Measurements from ENCODE around the gene PERM1.

PERM1 gene

DNA sequence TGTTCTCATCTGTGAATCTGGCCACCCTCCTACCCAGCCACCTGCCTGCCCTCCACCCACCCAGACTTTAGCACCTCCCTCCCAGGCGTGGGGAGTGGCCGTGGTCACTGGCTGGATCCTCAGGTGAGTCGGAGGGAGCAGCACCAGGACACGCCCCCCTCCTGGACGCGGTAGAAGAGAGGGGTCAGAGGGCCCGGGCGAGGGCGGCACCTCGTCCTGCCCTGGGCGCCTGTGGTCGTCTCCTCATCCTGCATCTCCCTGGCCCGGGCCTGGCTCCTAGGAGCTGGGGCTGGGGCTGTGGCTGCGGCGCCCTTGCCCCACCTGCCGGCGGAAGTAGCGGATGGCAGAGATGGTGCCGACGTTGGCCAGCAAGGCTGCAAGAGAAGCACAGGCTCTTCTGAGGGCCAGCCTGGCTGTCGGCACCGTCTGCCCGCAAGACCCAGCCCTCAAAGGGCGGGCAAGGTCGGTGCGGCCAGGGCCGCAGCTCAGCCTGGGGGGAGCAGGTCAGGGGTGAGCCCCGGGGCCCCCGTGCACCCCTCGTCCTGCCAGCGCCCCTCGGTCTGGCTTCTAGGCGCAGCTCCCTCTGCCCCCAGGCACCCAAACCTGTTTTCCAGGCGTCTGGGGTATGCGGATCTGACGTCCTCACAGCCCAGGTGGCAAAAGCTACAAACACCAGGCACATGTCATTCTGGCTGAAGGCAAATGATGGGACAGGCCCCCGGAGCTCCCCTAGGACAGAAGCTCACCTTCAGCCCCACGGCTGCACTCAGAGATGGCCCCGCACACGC, 5.8 kb downstream of the PERM1 start:
- DNase-seq = no peak

GRCh38 chr1:975365-975764, 6.5 kb downstream of the PERM1 start:
- DNase-seq = no peak

DNA sequence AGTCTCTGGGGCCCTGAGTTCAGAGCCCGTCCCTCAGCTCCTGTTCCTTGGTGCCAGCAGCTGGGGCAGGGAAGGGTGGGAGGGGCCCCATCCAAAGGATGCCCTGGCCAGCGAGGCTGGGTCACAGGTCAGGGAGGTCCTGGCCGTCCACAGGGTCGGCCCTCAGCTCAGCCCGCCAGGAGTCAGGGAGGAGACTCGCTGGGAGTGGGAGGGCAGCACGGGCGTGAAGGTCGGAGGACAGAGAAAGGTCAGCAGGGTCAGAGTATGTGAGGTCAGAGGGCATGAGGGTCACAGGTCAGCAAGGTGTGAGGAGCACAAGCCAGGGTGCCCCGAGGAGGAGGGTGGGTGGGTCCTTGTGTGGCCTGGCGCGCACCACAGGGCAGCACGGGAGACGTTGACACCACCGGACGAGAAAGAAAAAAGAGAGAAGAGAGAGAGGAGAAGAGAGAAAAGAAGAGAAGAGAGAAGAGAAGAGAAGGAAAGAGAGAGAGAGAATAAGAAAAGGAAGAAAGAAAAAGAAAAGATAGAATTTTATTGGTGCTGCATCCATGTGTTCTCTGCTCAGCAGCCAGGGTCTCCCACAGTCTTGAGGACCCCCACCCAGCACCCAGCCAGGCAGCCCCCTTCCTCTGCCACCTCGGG, 7.1 kb downstream of the PERM1 start:
- no peak for DNase-seq

DNA sequence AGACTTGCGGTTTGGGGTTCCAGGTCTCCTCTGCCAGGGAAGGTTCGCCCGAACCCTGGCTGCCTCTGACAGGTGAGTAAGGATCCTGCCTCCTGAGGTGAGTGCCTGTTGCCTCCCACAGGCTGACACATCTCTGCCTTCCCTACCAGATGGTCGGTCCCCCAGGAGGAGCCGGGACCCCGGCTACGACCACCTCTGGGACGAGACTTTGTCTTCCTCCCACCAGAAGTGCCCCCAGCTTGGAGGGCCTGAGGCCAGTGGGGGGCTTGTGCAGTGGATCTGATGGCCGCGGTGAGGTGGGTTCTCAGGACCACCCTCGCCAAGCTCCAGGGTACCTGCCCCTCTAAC, 7.6 kb downstream of the PERM1 start:
- DNase-seq = no peak

DNA sequence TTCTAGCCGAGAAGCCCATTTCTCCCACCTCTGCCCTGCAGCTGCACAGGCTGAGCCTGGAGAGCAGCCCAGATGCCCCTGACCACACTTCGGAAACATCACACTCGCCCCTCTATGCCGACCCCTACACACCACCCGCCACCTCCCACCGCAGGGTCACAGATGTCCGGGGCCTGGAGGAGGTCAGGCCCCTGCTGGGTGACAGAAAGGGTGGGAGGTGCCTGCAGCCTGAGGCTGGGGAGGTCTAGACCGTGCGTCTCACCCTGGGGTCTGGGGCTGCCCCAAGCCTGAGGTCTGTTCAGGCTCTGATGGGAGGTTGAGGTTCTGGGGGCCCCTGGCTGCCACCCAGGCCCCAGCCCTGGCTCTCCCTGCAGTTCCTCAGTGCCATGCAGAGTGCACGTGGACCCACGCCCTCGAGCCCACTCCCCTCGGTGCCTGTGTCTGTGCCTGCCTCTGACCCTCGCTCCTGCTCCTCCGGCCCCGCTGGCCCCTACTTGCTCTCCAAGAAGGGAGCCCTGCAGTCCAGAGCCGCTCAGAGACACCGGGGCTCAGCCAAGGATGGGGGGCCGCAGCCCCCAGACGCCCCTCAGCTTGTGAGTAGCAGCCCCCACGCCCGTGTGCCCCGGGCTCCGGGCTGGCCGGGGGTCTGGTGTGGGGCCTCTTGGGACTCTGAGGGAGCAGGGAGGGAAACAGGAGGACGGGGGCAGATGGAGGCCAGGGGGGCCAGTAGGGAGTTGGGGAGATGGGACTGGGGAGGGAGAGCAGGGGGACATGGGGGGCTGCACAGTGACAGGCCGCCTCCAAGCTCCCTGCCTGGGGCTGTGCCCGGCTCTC, 8.2 kb downstream of the PERM1 start:
- no peak for DNase-seq

GRCh38 chr1:972726-973458, 9.0 kb downstream of the PERM1 start:
- no peak for DNase-seq

DNA sequence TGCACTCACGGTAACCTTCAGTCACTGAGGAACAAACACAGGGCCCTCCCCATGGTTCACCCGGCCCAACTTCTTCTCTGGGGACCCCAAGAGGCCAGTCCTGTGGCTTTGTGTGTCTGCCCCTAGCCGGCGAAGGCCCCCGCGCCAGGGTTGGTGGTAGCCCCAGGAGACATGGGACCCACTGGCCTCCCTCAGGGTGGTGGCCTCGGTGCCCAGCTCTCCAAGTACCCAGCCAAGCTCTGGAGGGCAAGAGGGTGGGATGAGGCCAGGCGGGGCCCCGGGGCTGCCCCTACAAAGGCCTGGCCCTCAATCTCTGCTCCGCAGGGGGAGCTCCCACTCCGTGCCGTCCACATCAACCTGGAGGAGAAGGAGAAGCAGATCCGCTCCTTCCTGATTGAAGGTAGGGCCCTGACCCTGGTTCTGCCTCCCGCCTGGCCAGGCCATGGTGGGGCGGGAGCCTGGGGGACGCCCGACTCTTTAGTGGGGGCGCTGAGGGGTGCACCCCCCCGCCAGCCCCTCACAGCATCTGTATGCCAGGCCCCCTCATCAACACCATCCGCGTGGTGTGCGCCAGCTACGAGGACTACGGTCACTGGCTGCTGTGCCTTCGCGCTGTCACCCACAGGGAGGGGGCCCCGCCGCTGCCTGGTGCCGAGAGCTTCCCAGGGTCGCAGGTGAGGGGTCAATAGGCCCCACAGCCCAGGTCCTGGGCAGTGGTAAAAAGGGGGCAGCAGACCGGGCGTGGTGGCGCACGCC, 10.0 kb downstream of the PERM1 start:
- DNase-seq = no peak

DNA sequence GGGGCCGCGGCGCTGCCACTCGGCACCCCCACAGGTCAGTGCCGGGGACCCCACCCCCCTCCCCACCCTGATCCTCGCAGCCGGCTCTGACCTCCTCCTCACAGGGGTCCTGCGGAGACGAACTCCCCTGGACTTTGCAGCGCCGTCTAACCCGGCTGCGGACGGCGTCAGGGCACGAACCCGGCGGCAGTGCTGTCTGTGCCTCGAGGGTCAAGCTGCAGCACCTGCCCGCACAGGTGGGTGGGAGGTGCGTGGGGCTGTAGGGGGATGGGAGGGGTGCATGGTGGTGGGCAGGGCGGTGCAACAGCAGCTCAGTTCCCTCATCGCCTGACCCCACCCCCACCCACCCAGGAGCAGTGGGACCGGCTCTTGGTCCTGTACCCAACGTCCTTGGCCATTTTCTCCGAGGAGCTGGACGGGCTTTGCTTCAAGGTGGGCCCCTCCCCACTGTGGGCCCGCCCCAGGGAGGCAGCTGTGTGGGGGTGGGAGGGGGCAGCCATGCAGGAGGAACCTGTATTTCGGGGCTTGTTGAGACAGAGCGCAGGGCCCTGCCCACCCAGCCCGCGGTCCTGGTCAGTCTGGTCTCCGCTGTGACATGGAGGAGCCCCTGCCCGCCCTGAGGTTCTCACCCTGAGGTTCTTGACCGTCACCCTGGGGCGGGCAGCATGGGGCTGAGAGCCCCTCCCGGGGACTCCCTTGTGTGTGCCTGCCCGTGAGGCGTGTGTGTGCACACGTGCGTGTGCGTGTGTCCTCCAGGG, 10.7 kb downstream of the PERM1 start:
- DNase-seq = no peak

DNA sequence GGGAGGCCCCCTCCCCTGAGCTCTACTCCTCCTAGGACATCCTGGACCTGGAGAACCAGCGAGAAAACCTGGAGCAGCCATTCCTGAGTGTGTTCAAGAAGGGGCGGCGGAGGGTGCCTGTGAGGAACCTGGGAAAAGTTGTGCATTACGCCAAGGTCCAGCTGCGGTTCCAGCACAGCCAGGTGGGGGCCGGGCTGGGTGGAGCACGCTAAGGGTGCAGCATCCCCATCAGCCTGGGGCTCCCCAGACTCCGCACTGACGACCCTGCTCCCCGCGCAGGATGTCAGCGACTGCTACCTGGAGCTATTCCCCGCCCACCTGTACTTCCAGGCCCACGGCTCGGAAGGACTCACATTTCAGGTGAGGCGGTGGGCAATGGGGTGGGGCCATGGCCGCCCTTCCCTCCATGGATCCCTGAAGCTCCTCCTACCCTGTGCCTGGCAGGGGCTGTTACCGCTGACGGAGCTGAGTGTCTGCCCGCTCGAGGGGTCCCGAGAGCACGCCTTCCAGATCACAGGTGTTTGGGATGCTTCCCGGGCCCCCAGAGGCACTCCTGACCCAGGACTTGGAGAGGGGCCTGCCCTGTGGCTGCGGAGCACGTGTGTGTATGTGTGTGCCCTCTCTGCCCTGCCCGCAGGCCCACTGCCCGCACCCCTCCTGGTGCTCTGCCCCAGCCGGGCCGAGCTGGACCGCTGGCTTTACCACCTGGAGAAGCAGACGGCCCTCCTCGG, 11.5 kb downstream of the PERM1 start:
- no peak for DNase-seq

GRCh38 chr1:969260-969855, 12.5 kb downstream of the PERM1 start:
- DNase-seq = no peak

DNA sequence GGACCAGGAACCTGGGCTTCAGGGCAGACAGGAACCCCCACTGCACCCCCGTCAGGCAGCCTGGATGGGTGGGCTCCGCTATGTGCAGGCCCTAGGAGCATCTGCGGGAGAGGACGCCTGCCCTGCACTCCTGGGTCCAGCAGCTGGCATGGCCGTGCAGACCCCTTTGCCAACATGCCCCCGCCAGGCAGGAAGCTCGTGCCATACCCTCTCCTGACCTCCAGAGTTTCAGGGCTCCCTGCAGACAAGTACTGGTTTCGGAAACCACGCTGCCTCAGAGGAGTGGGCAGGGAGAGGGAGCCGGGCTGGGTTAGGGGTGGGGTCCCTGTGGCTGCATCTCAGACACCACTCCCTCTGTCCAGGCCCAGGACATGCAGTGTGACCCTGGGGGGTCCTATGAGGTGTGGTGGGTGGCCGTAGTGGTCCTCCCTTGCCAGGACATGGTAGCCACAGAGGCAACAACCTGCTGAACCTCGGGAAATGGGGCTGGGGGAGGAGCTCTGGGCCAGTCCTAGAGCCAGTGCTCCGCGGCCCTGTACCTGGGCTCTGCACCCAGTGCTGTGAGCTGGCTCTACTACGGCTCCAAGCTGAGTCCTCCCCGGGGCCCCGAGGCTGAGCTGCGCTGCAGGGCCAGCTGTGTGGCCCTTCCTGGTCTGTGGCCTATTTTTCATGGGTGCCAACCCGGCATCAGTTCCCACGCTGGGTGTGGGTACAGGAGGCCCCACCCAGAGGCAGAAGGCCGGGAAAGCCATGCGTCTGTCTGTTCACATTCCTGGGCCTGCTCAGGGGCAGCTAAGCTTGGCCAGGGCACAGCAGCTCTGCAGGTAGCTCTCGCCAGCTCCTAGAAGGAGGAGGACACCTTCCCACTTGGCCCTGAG, 14.2 kb downstream of the PERM1 start:
- no peak for DNase-seq

GRCh38 chr1:966704-967300, 15.1 kb downstream of the PERM1 start:
- DNase-seq = peak; percentile 27

GRCh38 chr1:966135-966703, 15.7 kb downstream of the PERM1 start, which contains the start of gene PLEKHN1:
TSS of gene PLEKHN1 (plus strand) at chr1:966482. CDS start at chr1:966532, 50 bp downstream.
- peak; percentile 40 for DNase-seq

DNA sequence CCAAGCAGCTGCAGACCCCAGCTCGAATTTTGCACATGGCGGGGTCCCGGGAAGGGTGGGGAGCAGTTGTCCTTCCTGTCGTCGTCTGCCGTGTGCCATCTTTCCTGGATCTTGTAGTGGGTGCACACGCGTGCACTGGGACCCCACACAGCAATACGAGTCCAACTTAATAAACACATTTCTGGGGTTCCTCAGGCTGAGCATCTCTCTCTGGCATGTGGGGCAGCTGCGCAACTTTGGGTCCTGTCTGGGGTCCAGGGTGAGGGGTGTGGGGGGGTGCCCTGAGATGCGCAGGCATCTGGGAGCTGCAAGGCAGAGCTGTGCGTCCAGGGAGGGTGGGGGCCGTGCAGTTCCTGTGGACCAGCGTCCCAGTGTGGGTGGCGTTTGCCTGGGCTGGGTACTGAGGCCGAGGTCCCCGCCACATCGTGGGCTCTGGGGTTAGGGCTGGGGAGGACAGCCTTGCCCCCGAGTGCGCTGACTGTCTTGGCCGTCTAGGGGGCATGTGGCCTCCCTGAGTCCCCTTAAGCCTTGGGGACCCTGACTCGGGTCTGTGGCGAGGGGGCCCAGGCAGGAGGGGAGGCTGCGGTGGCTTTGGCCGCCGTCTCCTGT, 16.3 kb downstream of the PERM1 start:
- no peak for DNase-seq

DNA sequence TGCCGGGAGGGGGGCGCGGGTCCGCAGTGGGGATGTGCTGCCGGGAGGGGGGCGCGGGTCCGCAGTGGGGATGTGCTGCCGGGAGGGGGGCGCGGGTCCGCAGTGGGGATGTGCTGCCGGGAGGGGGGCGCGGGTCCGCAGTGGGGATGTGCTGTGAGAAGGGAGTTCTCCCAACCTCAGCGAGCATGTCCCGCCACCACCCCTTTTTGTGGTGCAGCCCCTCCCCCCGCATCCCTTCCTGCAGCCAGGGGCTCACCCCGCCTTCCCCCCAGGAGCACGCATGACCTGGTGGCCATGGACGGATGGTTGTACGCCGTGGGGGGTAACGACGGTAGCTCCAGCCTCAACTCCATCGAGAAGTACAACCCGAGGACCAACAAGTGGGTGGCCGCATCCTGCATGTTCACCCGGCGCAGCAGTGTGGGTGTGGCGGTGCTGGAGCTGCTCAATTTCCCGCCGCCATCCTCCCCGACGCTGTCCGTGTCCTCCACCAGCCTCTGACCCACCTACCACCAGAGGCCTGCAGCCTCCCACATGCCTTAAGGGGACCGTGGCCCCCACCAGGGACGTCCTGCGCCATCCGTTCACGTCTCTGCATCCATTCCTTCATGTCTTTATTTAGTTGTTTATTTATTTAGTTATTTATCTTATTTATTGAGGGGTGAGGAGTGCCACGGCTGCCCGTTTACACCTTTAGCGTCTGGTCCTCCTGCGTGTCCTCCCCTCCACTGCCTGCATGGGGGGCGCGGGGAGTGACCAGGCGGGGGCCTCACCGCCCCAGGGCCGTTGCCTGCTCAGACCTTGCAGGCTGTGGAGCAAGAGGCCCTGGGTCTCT, 17.0 kb downstream of the PERM1 start:
- DNase-seq = no peak

DNA sequence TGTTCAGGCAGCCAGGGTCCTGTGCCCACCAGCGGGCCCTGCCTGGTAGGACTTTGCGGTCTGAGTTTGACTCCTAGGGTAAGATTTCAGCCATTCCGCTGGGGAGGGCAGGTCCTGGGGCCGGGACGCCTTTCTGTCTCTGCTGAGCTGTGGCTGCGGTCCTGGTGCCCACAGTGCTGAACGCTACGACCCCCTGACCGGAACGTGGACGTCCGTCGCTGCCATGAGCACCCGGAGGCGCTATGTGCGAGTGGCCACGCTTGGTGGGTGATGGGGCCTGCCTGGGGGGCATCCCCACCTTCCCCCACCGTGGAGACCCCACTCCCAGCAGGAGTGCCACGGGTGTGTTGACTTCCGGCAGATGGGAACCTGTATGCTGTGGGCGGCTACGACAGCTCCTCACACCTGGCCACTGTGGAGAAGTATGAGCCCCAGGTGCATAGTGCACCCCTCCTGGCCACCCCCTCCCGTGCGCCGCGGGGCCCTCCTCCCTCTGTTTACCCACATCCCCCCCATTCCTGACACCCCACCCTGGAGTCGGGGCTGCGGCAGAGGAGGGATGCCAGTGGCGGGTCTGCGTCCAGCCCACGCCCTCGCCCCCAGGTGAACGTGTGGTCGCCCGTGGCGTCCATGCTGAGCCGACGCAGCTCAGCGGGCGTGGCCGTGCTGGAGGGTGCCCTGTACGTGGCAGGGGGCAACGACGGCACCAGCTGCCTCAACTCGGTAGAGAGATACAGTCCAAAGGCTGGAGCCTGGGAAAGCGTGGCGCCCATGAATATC, 18.0 kb downstream of the PERM1 start:
- no peak for DNase-seq
